GM18498 (cell line): ENCODE results near the gene TMEM107.

ENCODE experiments used
- ATAC-seq: cut with Tn5 transposase; IDR thresholded peaks from one replicate; pipeline ENCODE4 v1.9.1; 2021; ENCODE audit warnings: mild to moderate bottlenecking, moderate library complexity; ENCODE audit not compliant: unreplicated experiment

The TMEM107 gene

DNA sequence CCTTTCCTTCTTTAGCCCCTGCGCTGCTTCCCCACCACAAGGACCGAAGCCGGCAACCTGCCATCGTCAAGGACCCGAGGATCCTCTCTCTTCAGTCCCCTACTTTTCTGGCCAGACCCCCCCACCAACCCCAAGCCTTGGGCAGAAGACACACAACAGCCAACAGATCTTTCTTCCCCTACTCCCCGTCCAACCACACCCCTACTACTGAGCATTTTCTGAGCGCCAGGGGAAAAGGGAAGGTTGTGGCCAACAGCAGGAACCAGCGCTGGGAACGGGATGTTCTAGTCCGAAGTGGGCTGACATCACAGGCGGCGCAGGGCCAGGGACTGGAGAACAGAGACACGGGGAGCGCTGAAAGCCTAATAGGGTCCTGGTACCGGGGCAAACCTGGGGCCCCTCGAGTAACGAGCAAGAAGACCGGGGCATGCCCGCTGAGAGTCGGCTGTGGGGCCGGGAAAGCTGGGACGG lies 24.5 kb downstream of the TMEM107 start:
- ATAC-seq = no peak

DNA sequence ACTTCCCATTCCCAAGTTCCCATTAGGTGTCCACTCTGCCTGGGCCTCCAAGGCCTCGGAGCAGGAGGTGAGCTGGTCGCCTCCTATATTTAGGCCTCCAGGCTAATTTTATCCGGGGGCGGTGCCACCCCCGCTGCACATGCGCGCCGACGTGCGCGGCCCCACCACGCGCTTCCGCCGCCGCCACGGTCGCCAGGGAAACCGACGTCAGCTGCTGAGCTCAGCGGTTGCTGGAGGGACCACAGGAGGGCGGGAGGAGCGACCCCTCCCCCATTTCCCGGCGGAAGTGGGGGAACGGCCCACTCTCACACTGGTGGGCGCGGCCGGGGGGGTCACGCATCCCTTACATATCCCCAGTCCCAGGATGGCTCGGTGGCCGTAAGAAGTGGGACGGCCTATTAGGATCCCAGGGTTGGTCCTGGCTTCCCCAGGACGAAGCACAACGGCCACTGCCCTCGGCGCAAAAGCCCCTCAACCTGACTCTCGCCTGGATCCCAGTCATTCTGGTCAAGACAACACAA lies 25.0 kb downstream of the TMEM107 start:
- peak; percentile 54 for ATAC-seq

DNA sequence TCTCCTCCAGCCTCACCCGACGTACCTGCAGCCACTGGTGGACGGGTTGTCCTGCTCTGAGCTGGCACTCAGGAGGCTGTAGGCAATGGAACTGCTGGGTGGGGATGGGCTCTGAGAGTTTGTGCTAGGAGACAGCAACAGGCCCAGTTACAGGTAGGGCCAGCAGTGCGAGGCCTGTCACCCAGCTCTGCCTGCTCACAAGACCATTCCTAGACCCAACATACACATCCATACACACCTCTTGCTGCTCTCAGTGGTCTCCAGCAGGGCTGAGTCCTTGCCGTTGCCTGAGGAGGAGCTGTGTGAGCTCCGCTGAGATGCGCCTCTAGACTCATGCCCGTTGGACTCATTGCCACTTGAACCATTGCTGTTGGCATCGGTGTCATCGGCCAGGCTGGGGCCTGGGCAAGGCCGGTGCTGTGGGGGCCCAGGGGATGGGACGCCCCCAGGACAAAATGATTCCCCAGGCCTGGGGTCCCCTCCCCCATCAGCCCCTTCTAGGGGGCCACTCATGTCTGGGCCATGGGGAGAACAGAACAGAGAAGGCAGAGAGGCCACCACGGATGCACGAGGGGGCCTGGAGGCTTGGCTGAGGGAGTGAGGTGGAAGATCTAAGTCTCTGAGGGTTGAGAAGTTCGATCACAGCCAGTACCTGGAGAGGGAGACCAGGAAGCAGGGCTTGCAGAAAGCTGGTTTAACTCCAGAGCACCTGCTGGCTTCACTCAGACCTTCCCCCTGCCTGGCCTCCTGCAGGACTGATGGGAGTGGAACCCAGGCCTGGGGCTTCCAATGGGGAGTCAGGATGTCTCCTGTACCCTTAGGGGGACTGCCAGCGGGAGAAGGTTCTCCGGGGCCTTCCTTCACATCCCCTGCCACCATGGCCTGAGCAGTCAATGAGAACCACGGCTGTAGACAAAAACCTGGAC lies 25.7 kb downstream of the TMEM107 start:
- no peak for ATAC-seq

DNA sequence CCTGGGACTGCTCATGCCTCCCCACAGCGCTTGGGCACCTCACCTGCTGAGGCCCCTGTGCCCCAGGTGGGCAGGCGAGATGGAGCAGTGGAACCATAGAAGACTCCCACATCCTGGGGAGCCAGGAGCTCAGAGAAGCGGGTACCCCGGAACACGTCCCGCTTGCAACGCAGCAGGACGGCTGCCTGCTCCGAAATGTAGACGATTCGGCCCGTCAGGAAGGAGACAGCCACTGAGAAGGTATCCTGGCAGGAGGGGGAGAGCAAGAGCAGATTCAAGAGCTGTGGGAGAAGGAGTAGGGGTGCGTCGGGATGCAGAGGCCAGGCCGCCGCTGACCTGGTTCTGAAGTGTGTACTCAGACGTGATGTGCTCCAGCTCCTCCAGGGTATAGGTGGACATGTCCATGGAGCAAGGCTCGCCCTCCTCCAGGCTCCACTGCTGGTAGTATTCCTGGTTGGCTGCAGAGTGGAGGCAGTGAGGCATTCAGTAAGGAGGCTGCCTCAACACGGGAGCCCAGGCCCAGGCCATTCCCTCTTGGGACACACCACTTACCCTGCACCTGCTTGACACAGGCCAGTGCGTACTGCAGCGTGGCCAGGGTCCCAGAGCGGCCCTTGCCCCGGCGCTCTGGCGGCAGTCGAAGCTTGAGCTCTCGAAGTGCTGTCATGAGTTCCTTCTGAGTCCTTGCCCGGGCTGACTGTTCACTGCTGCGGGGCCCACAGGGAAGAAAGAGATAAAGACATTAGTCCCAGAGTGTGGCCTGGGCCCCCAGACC lies 26.6 kb downstream of the TMEM107 start:
- no peak for ATAC-seq

DNA sequence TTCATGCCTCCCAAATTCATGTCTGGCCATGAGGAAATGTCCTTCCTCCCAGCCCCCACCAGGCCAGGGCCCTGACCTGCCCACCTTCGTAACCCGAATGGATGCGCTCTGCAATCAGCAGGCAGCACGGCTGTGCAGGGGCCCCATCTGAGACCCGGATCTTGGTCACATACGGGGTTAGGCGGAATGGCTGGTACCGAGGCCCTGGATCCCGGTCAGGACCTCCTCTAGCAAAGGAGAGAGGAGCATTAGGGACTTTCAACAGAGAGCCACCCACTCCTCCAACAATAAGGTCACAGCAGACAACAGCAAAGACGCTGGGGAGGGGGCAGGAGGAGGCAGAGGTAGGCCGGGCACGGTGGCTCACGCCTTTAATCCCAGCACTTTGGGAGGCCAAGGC lies 27.6 kb downstream of the TMEM107 start:
- no peak for ATAC-seq

DNA sequence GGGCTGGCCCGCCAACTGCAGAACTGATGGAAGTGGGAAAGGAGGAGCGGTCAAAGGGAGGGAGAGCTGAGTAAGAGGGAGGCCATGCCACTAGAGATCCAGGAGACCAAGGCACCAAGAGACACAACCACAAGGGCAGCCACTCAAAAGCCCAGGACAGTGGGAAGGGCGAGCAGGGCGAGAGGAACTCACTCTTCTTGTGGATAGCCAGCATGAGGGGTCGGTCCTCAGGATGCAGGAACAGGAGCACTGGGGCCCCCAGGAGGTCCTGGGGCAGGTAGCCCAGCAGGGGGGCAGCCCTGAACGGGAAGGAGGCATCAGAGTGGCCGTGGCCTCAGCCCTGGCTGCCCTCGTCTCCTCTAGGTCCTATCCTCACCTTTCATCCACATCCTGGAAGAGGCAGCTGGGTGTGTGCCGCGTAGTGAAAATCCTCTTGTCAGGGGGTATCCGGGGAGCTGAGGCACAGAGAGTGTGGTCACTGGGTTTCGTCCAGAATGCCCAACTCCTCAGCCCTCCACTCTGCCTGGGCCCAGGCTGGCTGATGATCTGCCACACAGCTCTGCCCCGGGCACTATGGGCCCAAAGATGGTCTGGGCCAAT lies 28.3 kb downstream of the TMEM107 start:
- no peak for ATAC-seq

DNA sequence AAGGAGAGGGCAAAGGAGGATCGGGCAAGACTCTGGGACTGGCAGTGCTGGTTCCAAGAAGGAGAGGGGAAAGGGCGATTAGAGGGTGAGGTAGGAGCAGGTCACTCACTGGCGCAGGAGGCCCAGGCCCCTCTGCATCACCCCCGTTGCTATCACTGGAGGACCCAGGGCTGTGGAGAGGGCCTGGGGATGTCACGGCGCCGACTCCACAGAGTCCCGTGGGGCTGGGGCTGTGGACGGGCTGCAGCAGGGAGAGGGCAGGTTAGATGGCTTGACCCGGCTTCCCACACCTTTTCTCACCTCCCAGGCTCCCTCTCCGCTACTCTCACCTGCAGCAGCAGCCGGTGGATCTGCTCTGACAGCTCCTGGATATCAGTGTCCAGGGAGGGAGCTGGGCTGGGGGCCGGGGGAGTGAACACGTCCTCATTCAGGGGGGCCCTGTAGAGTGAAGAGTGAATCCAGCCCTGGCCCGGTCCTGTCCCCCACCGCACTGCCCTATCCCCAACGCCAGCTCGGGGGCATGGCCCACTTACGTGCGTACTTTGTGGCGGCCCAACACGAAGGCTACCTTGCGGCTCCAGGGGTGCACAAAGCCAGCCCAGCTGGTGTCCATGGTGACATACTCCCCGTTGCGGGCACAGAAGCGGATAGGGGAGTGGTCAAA lies 28.9 kb downstream of the TMEM107 start:
- no peak for ATAC-seq

DNA sequence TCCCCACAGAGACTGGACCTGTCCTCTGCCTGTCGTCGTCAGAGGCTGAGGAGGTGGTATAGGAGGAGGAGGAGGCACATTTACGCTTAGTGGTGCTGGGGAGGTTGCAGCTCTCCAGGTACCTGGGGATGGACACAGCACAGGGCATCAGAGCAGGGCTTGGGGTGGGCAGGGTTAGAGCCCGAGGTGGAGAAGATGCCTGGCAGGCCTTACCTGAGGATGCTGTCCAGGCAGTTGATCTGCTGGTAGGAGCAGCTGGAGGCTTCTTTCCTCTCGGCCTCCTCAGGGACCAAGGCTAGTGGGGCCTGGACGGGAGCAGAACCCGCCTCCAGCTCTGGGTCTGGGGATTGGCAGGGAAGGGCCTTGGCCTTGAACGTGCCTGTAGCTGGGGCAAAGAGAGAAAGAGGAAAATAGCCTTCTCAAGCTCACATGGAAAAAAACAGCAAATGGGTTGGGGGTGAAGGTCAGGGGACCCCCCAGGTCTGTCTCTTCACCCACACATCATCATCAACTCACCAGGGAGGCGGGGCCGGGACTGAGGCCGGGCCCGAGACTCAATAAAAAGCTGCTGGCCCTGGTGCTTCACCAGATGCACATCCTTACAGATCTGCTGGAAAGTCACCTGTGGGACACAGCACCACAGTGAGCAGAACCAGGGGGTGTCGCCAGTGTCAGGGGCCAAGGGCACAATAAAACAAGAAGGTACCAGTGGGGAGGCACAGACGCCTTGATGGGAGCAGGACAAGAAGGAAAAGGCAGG lies 29.6 kb downstream of the TMEM107 start:
- ATAC-seq = no peak

DNA sequence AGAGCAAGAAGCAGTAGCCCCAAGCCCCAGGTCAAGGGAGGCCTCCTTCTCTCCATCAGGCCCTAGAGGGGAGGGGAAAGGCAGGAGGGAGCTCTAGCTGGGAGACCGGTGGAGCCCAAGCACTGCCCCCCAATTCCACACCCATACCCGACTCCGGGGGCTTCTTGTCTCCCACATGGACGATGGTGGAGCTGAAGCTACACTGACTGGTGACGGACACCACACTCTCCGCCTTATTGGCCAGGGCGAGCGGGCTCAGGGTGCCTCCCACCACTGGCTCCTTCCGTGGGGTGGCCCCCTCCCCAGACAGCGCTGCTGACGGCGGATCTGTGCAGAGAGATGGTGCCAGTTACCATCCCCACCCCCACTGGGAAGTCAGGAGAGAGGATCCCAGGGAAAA lies 30.4 kb downstream of the TMEM107 start:
- ATAC-seq = no peak

DNA sequence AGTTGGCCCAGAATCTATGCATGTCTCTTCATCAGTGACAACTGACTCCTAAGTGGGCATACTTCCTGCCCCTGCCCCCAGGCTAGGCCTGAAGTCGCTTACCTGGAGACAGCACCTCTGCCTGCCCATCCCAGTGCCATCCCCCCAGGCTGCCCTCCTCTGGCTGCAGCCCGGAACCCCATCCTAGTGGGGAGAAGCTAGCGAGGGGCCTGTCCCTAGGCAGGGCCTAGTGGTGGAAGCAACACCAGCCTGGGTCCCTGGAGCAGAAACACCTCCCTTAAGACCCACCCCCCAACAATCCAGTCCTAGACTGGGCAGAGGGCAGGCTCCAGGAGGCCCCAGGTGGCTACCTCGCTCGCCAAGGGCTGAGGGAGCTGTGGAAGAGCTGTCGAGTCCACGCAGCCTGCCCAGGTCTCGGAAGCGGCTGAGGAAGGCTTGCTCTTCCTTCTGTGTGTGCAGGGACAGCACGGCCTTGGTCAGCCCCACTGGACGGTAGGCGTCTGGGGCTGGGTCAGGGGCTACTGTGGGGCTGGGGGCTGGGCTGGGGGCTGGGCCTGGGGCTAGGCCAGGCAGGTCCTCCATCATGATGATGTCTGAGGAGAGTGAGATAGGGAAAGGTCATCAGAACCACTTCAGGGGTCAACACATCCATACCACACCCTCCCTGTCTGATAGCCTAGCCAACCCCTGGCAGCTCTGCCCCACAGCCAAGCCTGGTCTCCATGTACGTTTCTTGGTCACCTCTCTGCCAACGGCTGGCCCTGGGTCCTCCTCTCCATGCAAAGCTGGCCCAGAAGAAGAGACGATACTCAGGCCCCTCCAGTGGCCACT lies 31.6 kb downstream of the TMEM107 start:
- no peak for ATAC-seq

DNA sequence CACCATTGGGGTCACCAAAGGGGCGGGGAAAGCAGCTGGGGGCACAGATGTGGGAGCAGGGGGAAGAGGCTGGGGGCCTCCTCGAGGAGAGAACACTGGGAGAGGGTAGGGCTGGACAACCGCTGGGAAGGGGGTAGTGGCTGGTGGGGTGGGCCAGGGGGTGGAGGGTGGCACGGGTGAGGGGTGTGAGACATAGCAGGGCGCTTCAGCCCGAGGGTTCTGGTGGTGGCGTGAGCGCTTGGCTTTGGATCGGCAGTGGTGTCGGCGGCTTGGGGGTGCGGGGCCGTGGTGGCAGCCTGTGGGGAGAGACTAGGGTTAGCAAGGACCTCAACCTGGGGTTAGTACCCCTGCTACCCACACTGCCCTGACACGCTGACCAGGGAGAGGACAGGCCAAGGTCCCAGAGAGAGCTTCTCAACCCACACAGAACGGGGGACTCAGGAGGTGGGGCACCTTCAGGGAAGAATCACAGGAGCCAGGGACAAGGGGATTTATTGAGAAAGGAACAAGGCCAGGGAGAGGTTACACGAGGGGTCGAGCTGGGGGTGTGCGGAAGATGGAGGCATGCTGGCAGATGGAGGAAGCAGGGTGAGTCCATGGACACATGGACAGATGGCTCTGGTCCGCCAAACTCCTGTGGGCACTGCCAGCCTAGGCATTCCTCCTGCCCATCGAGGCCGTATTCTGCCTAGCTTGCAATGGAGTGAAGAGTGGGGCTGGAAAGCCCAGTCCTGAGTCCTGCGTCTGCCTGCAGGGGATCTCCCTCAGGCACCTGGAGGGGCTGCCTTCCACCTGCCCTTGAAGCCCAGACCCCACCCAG lies 32.4 kb downstream of the TMEM107 start:
- ATAC-seq = no peak

DNA sequence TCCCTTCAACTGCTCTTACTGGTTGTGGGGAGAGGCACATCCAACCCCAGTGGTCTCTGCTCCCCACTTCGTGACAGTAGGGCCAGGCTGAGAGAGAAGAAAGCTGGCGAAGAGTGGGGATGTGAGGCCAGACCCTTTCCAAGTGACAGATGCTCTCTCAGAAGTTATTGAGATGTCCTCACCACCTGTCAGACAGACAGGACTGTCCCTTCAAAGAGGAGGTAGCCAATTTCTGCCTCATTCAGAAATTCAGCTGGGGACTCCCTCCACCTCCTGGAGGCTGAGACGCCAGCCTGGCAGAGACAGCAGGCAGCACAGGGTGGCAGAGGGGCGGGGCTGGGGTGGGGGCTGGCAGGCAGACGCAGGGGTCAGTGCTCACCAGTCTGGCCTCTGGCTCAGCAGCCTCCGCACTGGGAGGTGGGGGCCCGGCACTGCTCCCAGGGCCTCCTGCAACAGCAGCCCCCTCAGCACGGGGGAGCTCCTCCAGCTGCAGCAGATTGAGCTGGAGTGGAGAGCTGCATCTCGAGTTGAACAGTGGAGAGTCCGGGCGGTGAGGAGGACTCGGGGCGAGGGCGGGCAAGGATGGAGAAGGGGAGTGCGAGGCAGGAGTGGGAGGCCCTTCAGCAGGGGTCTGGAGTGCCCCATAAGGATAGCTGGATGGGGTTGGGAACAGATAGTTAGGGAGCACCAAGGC lies 33.1 kb downstream of the TMEM107 start:
- ATAC-seq = no peak

DNA sequence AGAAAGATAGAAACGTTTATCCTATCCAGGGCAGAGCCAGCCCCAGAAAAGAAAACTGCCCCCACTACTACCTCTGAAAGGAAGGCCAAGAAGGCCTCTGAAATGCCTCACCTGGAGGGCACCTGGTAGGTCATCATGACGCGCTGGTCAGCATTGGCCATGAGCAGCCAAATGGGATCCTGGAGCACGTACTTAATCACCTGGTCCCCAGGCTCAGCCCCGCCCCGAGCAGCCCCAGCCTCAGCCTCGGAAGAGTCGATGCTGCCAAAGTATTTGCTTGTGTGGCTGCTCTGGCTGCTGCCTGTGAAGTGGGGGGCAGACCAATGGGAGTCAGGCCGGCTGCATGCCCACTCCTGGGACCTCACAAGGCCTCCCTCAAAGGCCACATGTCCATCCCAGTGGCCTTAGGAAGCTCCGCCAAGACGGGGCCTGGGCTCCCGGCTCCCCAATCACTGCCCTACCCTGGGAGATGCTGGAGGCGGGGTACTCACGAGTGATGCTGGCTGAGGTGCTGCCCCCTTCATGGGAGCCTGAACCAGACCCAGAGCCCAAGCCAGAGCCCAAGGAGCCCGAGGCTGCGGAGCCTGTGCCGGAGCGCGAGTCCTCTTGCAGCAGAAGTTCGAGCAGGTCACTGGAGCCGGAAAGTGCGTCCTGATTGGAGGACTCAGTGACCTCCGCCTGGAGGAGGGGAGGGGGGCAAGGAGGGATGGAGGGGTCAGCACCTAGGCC lies 33.9 kb downstream of the TMEM107 start:
- no peak for ATAC-seq

DNA sequence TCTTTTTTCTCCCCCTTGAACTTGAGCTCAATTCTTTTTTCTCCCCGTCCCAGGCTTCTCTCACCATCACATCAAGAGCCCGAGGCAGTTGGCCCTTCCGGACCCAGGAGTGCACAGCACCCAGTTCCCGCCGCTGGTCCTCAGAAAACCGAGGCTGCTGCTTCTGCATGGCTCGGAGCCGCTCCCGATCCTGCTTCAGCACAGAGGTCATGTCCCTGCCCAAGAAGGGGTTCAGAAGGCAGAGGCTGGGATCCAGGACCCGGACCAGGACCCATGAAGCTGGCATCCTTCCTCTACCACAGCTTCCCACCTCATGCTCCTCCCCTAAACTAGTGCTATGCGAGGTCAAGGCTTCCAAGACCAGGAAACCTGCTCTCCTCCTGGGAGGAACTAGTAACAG lies 34.4 kb downstream of the TMEM107 start:
- no peak for ATAC-seq

DNA sequence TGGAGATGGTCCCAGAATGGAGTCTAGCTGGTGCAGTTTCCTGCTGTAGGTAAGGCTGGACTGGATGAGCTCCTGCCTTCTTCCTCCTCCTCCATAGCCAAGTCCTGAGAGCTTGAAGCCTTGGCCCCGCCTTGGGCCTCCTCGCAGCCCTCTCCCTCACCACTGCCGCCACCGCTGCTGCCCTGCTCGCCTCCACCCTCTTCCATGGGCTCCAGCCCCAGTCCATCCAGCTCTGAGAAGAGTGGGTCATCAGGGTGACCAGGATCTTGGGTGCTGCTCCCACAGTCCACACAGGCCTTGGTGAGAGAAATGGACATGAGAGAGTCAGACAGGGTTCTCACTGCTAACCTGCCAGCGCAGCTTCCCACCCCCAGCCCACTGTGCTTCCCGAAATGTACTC lies 35.1 kb downstream of the TMEM107 start:
- ATAC-seq = no peak

DNA sequence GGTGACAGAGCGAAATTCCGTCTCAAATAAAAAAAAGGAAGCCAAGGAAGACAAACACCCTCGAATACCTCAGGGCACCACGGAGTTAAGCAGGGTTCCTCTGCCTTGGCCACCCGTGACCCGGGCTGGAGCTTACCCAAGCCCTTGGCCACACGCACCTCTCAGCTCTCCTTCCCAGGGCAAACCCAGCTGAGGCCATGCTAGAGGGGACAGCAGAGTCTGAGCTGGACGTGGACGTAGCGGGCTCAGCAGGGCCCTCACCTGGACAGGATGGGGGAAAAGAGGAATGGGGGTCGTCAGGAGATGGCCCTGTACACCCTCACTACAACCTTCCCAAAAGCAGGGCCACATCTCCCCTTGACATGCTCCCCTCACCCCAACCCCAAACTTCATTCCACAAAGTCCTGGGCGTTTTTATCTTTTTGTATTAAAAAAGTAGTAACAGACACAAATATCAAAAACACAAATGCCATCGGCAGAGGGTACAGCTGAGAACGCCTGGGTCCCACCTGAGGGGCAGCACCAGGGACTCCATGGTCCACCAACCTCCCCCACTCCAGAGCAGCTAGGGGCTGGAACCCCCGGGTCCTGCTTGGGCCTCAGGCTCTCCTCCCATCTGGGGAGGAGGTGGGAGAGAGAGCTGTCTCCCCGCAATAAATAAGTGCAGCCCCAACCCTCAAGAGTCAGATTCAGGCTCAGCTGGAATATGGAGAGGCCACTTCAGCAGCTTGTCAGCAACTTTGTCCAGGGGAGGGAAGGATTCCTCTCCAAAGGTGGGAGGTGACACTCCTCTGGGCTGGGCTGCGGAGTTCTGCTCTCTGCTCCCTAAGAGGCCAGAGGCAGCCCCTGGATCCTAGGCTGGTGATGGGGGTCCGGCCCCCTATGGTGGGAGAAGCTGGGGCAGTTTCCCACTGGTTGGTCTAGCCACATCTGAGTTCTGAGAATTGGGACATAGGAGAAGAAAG lies 35.8 kb downstream of the TMEM107 start:
- ATAC-seq = no peak
